Measurements from ENCODE around the gene TBX1. TPM values are rescaled to one million over a fixed set of nuclear protein-coding genes. Genes with fewer than 3 reads are reported as not detected.

Gene TBX1
- 0.56 TPM for total RNA-seq (ENCODE audit: unreplicated experiment)
- long read RNA-seq: 0 reads

GRCh38 chr22:19760058-19760950, at the start of gene TBX1:
TBX1 (plus strand) TSS chr22:19760778; CDS start chr22:19760844, 66 bp downstream.
- Mint-ChIP-seq H3K4me1 (ENCODE audit: unreplicated experiment) (peaks cover 37% of the 10 kb centered on the region), H3K27ac (ENCODE audit: unreplicated experiment) (peak within 1 kb of the TSS; percentile 13), H3K4me3 (ENCODE audit: unreplicated experiment) (peak within 1 kb of the TSS; percentile 76), H3K9me3 (ENCODE audit: unreplicated experiment) (no peaks in the 10 kb centered on the region), H3K27me3 (ENCODE audit: unreplicated experiment) (peaks cover 32% of the 10 kb centered on the region), H3K36me3 (ENCODE audit: low read depth, unreplicated experiment) (peaks cover 6% of the 10 kb centered on the region)
- no peak for TF ChIP-seq CTCF (IDR thresholded peaks at IDR 0.05; ENCODE audit: unreplicated experiment)
- no peak for DNase-seq (ENCODE audit: low spot score)

GRCh38 chr22:19713245-19713644, 47.3 kb upstream of the TBX1 start:
- H3K9me3 Mint-ChIP-seq (ENCODE audit: unreplicated experiment): no peaks in the 10 kb centered on the region
- no peak for DNase-seq (ENCODE audit: low spot score)
- H3K27ac Mint-ChIP-seq (ENCODE audit: unreplicated experiment): no peak overlapping the region
- H3K36me3 Mint-ChIP-seq (ENCODE audit: low read depth, unreplicated experiment): peaks cover 3% of the 10 kb centered on the region
- TF ChIP-seq CTCF (IDR thresholded peaks at IDR 0.05; ENCODE audit: unreplicated experiment): no peak
- no peak overlapping the region for H3K4me3 Mint-ChIP-seq (ENCODE audit: unreplicated experiment)
- peaks cover 17% of the 10 kb centered on the region for H3K27me3 Mint-ChIP-seq (ENCODE audit: unreplicated experiment)
- H3K4me1 Mint-ChIP-seq (ENCODE audit: unreplicated experiment): peaks cover 2% of the 10 kb centered on the region

GRCh38 chr22:19713650-19714311, 46.8 kb upstream of the TBX1 start:
- no peak for DNase-seq (ENCODE audit: low spot score)

GRCh38 chr22:19714312-19715187, 46.0 kb upstream of the TBX1 start, which contains the start of gene SEPTIN5:
SEPTIN5 (plus strand) TSS chr22:19714503; CDS start chr22:19714589, 86 bp downstream.
- peaks cover 2% of the 10 kb centered on the region for H3K4me1 Mint-ChIP-seq (ENCODE audit: unreplicated experiment)
- no peak within 1 kb of the TSS for H3K27ac Mint-ChIP-seq (ENCODE audit: unreplicated experiment)
- DNase-seq (ENCODE audit: low spot score): no peak
- H3K9me3 Mint-ChIP-seq (ENCODE audit: unreplicated experiment): no peaks in the 10 kb centered on the region
- TF ChIP-seq CTCF (IDR thresholded peaks at IDR 0.05; ENCODE audit: unreplicated experiment): no peak
- H3K27me3 Mint-ChIP-seq (ENCODE audit: unreplicated experiment): peaks cover 22% of the 10 kb centered on the region
- peak within 1 kb of the TSS; percentile 79 for H3K4me3 Mint-ChIP-seq (ENCODE audit: unreplicated experiment)
- H3K36me3 Mint-ChIP-seq (ENCODE audit: low read depth, unreplicated experiment): peaks cover 3% of the 10 kb centered on the region

More at GRCh38 chr22:19713650-19714311, 46.8 kb upstream of the TBX1 start:
- peaks cover 17% of the 10 kb centered on the region for H3K27me3 Mint-ChIP-seq (ENCODE audit: unreplicated experiment)
- no peak for TF ChIP-seq CTCF (IDR thresholded peaks at IDR 0.05; ENCODE audit: unreplicated experiment)
- H3K9me3 Mint-ChIP-seq (ENCODE audit: unreplicated experiment): no peaks in the 10 kb centered on the region
- H3K4me3 Mint-ChIP-seq (ENCODE audit: unreplicated experiment): peak overlapping the region; percentile 79
- no peak overlapping the region for H3K27ac Mint-ChIP-seq (ENCODE audit: unreplicated experiment)
- peaks cover 2% of the 10 kb centered on the region for H3K4me1 Mint-ChIP-seq (ENCODE audit: unreplicated experiment)
- peaks cover 3% of the 10 kb centered on the region for H3K36me3 Mint-ChIP-seq (ENCODE audit: low read depth, unreplicated experiment)

Measured in endothelial cell (in vitro differentiated cells).